ENCODE measurements around the gene NUP133.
A peak's percentile ranks its signal among the peaks of the same experiment; 100 is the strongest.
"Not testable (repeated sequence)": the region's sequence is repeated elsewhere in the genome, so short reads cannot be mapped to it uniquely, and the experiment has no call there.

NUP133 gene

GRCh38 chr1:229511625-229512024 is 3.5 kb upstream of the NUP133 start:
- not testable (repeated sequence) for H3K27me3 ChIP-seq (ENCODE audit: insufficient read depth, poor library complexity, severe bottlenecking); DNase-seq (ENCODE audit: low read depth in 1 of 2, low spot score in 1 of 2)

GRCh38 chr1:229511201-229511600 is 3.1 kb upstream of the NUP133 start:
- not testable (repeated sequence) for H3K4me3 ChIP-seq (replicated peaks; ENCODE audit: insufficient read depth, low read length); H3K27ac ChIP-seq (replicated peaks); DNase-seq (ENCODE audit: low read depth in 1 of 2, low spot score in 1 of 2); H3K27me3 ChIP-seq (ENCODE audit: insufficient read depth, poor library complexity, severe bottlenecking)

More at GRCh38 chr1:229511625-229512024, 3.5 kb upstream of the NUP133 start:
- H3K27ac ChIP-seq (replicated peaks); H3K4me3 ChIP-seq (replicated peaks; ENCODE audit: insufficient read depth, low read length): not testable (repeated sequence)

- H3K27ac ChIP-seq (replicated peaks) = peak overlapping the region; percentile 93
Observed at GRCh38 chr1:229509576-229509975, 1.4 kb upstream of the NUP133 start.

GRCh38 chr1:229508823-229509337 is 739 bp upstream of the NUP133 start:
- Histone ChIP-seq H3K27ac (replicated peaks) (peak overlapping the region; percentile 93), H3K4me3 (replicated peaks; ENCODE audit: insufficient read depth, low read length) (peak overlapping the region; percentile 95), H3K27me3 (ENCODE audit: insufficient read depth, poor library complexity, severe bottlenecking) (no peaks in the 10 kb centered on the region)
- TF ChIP-seq CTCF (IDR thresholded peaks at IDR 0.05; ENCODE audit: insufficient read depth, low read length) (no peak), GABPA (IDR thresholded peaks at IDR 0.05; ENCODE audit: low read depth) (no peak), SPI1 (IDR thresholded peaks at IDR 0.05; ENCODE audit: borderline replicate concordance, low read depth) (no peak), REST (IDR thresholded peaks at IDR 0.05; ENCODE audit: insufficient replicate concordance, low read depth) (no peak), POLR2AphosphoS5 (IDR thresholded peaks at IDR 0.05; ENCODE audit: low read depth) (no peak)
- DNase-seq (ENCODE audit: low read depth in 1 of 2, low spot score in 1 of 2) = no peak

More at GRCh38 chr1:229509576-229509975, 1.4 kb upstream of the NUP133 start:
- no peak overlapping the region for H3K4me3 ChIP-seq (replicated peaks; ENCODE audit: insufficient read depth, low read length)
- TF ChIP-seq REST (IDR thresholded peaks at IDR 0.05; ENCODE audit: insufficient replicate concordance, low read depth) (no peak), SPI1 (IDR thresholded peaks at IDR 0.05; ENCODE audit: borderline replicate concordance, low read depth) (no peak), POLR2AphosphoS5 (IDR thresholded peaks at IDR 0.05; ENCODE audit: low read depth) (no peak), CTCF (IDR thresholded peaks at IDR 0.05; ENCODE audit: insufficient read depth, low read length) (no peak), GABPA (IDR thresholded peaks at IDR 0.05; ENCODE audit: low read depth) (no peak)
- no peaks in the 10 kb centered on the region for H3K27me3 ChIP-seq (ENCODE audit: insufficient read depth, poor library complexity, severe bottlenecking)
- peak; percentile 23 to 60 for DNase-seq (ENCODE audit: low read depth in 1 of 2, low spot score in 1 of 2)

- Histone ChIP-seq H3K4me3 (replicated peaks; ENCODE audit: insufficient read depth, low read length) (peak overlapping the region; percentile 95), H3K27me3 (ENCODE audit: insufficient read depth, poor library complexity, severe bottlenecking) (no peaks in the 10 kb centered on the region), H3K27ac (replicated peaks) (peak overlapping the region; percentile 93)
- no peak for DNase-seq (ENCODE audit: low read depth in 1 of 2, low spot score in 1 of 2)
- TF ChIP-seq GABPA (IDR thresholded peaks at IDR 0.05; ENCODE audit: low read depth) = no peak
- no peak for TF ChIP-seq REST (IDR thresholded peaks at IDR 0.05; ENCODE audit: insufficient replicate concordance, low read depth)
- no peak for TF ChIP-seq POLR2AphosphoS5 (IDR thresholded peaks at IDR 0.05; ENCODE audit: low read depth)
- TF ChIP-seq SPI1 (IDR thresholded peaks at IDR 0.05; ENCODE audit: borderline replicate concordance, low read depth) = no peak
- no peak for TF ChIP-seq CTCF (IDR thresholded peaks at IDR 0.05; ENCODE audit: insufficient read depth, low read length)
Observed at GRCh38 chr1:229507502-229507901, 639 bp downstream of the NUP133 start.

Data from HL-60 (cell line).